ENCODE results near the gene DAGLB.
"Not testable (repeated sequence)": the region's sequence is repeated elsewhere in the genome, so short reads cannot be mapped to it uniquely, and the experiment has no call there.

The DAGLB gene

DNA sequence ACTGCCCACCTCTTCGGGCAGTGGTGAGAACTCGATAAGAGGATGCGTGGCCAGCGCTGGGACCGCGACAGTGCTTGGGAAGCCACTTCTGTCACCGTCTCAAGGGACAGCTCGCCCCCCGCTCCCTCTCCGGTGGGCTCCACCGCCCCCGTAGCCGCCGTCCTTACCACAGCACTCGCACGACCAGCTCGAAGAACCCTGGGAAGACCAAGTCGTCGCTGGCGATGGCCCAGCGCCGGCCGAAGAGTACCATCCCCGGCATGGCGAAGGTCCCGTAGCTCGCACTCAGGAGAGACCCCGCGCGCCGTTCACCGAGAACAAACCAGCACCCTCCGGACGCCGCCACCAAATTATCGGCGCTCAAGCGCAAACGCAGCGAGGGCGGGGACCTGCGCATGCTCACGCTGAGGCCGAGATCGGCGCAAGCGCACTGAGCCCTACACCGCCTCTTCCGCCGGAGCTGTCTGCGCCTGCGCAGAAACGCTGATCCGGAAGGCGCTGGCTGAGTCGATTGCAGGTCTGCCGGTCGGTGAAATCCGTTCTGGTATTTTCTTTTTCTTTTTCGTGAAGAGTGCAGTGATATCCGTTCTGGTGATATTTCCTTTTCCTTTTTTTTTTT is at the start of gene DAGLB:
TSS of gene DAGLB (minus strand) at position 374 of the 619 bp plus-strand sequence. CDS start at position 262, 112 bp downstream.
- peak; percentile 92 to 95 (median 92) for DNase-seq (ENCODE audit: low read depth in 2 of 3, low spot score in 2 of 3)

DNA sequence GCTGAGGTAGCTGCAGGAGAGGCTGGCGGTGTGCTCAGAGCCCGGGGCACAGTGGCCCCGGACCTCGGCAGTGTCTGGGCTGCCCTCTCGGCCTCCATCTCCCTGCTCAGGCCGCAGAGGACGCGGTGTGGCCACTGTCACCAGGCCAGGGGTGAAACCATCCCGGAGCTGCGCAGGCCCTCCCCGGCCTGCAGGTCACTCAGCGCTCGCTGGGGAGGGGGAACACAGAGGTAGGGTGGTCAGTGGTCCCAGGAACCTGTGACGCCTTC is 49.8 kb upstream of the DAGLB start:
- DNase-seq (ENCODE audit: low read depth in 2 of 3, low spot score in 2 of 3): no peak

GRCh38 chr7:6496842-6497636 is 49.3 kb upstream of the DAGLB start:
- no peak for DNase-seq (ENCODE audit: low read depth in 2 of 3, low spot score in 2 of 3)

DNA sequence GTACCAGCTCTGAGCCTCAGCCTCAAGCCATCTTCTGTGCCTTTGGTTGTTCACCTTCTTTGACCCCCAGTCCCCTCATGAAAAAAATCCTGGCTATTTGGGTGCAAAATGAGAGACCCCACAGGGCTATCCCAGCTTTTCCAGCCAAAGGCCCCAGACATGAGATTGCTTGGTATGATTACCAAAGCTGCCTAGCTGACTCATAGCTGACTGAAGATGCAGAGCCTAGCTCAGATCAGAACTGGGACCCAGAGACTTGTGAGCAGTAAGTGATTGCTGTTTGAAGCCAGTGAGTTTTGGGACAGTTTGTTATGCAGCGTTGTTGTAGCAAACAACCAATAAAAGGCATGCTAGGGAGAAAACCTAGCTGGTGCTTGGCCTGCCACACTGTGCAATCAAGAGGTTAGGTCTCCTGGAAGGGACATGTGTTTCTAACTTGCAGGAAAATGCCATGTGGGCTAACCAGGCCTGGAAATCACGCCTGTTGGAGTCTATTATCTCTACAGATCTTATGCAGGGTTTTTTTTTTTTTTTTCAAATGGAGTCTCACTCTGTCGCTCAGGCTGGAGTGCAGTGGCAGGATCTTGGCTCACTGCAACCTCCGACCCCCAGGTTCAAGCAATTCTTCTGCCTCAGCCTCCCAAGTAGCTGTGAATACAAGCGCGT is 48.0 kb upstream of the DAGLB start:
- no peak for DNase-seq (ENCODE audit: low read depth in 2 of 3, low spot score in 2 of 3)

DNA sequence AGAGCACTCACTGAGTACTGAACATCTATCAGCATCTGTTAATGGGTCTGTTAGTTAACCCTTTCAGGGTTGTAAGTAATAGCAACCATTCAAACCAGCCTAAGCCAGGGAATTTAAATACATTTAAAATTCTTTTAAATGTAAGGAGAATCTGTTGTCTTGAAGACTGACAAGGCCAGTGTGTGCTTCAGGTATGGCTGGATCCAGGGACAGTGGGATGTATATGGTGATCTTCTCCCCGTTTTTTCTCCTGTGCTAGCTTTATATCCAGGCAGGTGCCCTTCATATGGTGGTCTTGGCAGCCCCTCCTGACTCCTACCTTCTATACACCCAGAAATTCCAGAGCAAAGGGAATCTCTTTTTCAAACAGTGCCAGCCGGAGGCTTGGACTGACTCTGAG is 46.6 kb upstream of the DAGLB start:
- no peak for DNase-seq (ENCODE audit: low read depth in 2 of 3, low spot score in 2 of 3)

DNA sequence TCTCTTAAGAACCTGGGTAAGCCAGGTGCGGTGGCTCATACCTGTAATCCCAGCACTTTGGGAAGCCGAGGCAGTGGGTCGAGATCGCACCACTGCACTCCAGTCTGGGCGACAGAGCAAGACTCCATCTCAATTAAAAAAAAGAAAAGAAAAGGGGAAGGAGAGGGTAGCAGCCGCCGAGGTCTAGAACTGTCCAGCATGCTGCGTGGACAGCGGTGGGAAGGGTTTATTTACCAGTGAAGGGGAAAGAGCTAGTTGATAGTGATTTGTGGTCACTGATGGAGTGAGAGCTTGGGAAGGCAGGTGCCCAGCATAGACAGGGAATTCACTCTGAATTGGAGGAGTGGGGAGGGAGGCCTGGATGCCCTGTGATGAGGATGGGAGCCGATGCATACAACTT is 43.4 kb upstream of the DAGLB start:
- DNase-seq (ENCODE audit: low read depth in 2 of 3, low spot score in 2 of 3): no peak

DNA sequence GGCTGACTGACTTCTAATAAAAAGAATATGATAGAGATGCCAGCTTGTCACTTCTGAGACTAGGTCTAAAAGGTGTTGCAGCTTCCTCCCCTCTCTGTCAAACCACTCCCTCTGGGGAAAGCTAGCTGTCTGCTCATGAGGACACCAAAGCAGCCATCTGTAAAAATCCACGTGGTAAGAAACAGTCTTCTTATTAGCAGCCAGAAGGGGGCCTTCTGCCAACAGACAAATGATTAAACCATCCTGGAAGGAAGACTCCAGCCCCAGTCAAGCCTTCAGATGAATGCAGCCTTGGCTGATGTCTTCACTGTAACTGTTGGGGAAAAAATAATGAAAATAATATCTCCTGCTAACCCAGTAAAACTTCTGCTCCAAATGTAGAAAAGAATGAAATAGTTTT is 41.9 kb upstream of the DAGLB start:
- no peak for DNase-seq (ENCODE audit: low read depth in 2 of 3, low spot score in 2 of 3)

DNA sequence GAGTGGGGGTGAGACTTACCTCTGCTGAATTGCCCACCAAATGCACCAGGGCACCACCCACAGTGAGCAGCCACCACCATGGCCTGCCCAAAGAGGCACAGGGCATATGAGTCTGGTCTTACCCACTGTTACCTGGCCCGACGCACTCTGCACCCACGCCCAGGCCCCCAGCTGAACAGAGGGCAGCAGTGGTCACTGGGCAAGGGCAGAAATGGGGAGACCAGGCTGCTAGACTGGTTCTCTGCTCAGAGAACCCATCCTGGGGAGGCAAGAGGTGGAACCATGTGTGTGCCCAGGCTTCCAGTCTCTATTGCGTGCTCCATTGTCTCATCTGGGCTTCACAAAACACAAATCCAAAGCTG is 39.4 kb upstream of the DAGLB start:
- no peak for DNase-seq (ENCODE audit: low read depth in 2 of 3, low spot score in 2 of 3)

DNA sequence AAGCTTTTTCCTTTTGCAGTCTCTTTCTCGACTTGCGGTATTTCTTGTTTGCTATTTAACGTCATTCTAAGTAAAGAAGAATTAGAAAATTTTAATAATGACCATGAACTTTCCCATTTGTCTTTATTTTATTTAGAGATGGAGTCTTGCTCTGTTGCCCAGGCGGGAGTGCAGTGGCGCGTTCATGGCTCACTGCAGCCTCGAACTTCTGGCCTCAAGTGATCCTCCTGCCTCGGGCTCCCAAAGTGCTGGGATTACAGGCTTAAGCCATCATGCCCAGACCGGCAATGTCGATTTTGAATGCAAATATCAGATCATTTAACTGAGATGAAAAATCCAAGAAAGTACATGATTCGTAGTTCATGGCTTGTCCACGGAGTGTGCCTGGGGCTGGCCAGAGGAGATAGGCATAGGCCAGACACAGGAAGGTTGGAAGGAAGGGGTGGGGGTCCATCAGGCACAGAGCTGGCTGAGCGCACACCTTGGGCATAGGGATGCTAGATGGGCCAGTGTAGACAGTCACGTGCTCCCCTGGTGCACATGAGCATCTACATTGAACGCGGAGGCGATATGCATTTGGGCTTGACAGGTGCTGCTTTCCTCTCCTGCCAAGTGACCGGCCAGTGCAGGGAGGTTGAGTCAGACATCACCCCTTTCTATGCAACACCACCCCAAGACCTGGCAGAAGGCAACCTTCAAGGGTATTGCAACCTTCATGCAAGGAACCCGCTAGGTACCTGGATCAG is 38.9 kb upstream of the DAGLB start:
- DNase-seq (ENCODE audit: low read depth in 2 of 3, low spot score in 2 of 3): no peak

GRCh38 chr7:6482743-6483119 is 35.0 kb upstream of the DAGLB start:
- DNase-seq (ENCODE audit: low read depth in 2 of 3, low spot score in 2 of 3): no peak

- DNase-seq (ENCODE audit: low read depth in 2 of 3, low spot score in 2 of 3): no peak
Measured at GRCh38 chr7:6482307-6482706, 34.6 kb upstream of the DAGLB start.

- no peak for DNase-seq (ENCODE audit: low read depth in 2 of 3, low spot score in 2 of 3)
Measured at GRCh38 chr7:6481445-6481844, 33.7 kb upstream of the DAGLB start.

DNA sequence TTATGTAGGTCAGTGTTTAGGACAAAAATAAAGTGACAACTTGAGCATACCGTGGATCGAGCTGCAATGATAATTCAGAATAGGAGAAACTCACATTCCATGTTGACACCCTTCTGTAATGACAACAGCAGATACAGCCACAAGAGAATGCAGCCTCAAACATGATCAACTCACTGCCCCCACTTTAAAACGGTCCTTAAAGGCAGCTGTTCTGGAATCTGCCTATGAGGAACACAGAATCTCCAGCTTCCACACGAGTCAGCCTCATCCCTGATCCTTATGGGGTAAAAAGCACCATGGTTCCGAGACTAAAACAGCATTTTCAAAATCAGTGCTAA is 32.5 kb upstream of the DAGLB start:
- no peak for DNase-seq (ENCODE audit: low read depth in 2 of 3, low spot score in 2 of 3)

DNA sequence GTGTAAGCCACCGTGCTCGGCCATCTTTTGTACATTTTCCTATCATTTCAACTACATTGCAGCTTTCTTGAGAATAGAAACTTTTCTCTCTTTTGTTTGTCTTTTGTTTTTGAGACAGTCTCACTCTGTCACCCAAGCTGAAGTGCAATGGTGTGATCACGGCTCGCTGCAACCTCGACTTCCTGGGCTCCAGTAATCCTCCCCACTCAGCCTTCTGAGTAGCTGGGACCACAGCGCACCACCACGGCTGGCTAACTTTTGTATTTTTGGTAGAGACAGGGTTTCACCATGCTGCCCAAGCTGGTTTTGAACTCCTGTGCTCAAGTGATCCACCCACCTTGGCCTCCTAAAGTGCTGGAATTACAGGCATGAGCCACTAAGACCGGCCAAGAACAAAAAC is 31.3 kb upstream of the DAGLB start:
- peak in 1 of 3 experiments; percentile 4 for DNase-seq (ENCODE audit: low read depth in 2 of 3, low spot score in 2 of 3)

GRCh38 chr7:6478186-6478585 is 30.4 kb upstream of the DAGLB start:
- no peak for DNase-seq (ENCODE audit: low read depth in 2 of 3, low spot score in 2 of 3)

GRCh38 chr7:6477318-6477660 is 29.5 kb upstream of the DAGLB start:
- no peak for DNase-seq (ENCODE audit: low read depth in 2 of 3, low spot score in 2 of 3)

- DNase-seq (ENCODE audit: low read depth in 2 of 3, low spot score in 2 of 3): no peak
Measured at GRCh38 chr7:6476596-6477317, 29.0 kb upstream of the DAGLB start.

DNA sequence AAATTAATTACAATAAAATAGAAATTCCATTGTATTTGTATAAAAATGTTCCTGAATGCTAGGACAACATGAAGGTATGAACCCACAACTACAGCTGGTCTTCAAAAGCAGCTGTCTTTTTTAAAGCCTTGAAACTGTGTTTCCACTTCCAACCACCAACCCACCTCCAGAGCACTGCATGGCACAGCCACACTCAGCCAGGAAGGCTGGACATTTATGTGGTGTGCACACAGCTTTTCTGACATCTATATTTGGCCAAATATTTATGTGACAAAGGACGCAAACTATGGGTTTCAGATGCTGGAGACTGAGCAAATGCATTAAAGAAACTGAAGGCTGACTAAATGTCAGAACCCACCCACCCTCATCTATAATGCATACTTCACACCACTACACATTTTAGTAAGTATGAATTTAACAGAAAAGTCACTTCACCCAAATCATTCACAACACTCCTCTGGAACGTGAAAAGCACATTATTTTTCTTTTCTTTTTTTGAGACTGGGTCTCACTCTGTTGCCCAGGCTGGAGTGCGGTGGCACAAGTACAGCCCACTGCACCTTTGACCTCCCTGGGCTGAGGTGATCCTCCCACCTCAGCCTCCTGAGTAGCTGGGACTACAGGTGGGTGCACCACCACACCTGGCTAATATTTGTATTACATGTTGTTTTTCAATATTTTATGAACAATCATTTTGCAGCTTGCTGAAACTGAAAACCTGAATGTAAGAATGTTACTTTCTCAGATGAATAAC is 27.9 kb upstream of the DAGLB start:
- DNase-seq (ENCODE audit: low read depth in 2 of 3, low spot score in 2 of 3): no peak

- DNase-seq (ENCODE audit: low read depth in 2 of 3, low spot score in 2 of 3): no peak
Measured at GRCh38 chr7:6465862-6466261, 18.1 kb upstream of the DAGLB start.

DNA sequence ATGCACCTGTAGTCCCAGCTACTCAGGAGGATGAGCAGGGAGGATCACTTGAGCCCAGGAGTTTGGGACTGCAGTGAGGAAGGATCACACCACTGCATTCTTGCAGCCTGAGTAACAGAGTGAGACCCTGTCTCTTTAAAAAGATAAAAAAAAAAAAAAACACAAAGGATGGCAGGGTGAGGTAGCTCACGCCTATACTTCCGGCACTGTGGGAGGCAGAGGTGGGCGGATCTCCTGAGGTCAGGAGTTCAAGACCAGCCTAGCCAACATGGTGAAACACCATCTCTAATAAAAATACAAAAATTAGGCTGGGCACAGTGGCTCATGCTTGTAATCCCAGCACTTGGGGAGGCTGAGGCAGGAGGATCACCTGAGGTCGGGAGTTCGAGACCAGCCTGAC is 15.9 kb upstream of the DAGLB start:
- DNase-seq (ENCODE audit: low read depth in 2 of 3, low spot score in 2 of 3): not testable (repeated sequence)
